CD4-positive, alpha-beta memory T cell (primary cell): ENCODE results near the gene TMEM196. TPM values are rescaled to one million over a fixed set of nuclear protein-coding genes. Genes with fewer than 3 reads are reported as not detected.

Source experiments
- CTCF ChIA-PET: fragments of 350-600 bp; sonication (Branson Sonifier 250); formaldehyde crosslinking; loops from one replicate; lab custom pipeline; 2021; ENCODE audit warnings: inconsistent platforms; ENCODE audit not compliant: partially characterized antibody; lab: Charles Lee
- POLR2A ChIA-PET: fragments of 350-600 bp; sonication (Branson Sonifier 250); formaldehyde crosslinking; loops from one replicate; lab custom pipeline; 2021; ENCODE audit not compliant: partially characterized antibody; lab: Charles Lee
- DNase-seq, 5 donors: peaks; one replicate each; pipeline versions ENCODE4 v3.0.0 to v3.0.0-alpha.2; 2020 to 2022; ENCODE audit warnings: mixed read lengths in 1 of 5
- H3K27ac ChIP-seq: one replicate; pipeline ENCODE4 v1.7.0; 2013; ENCODE audit warnings: low read depth, low read length
- H3K27me3 ChIP-seq: 2 replicates; pipeline ENCODE4 v1.7.0; 2013; ENCODE audit warnings: mild to moderate bottlenecking, low read length, moderate library complexity; ENCODE audit not compliant: insufficient read depth
- H3K36me3 ChIP-seq: 2 replicates; pipeline ENCODE4 v1.7.0; 2013; ENCODE audit warnings: mild to moderate bottlenecking, low read length, moderate library complexity; ENCODE audit not compliant: insufficient read depth
- H3K4me1 ChIP-seq: 2 replicates; pipeline ENCODE4 v1.7.0; 2013; ENCODE audit warnings: mild to moderate bottlenecking, low read length, moderate library complexity; ENCODE audit not compliant: insufficient read depth
- H3K4me3 ChIP-seq, 2 donors: one replicate each; pipeline ENCODE4 v1.7.0; 2013; ENCODE audit warnings: low read length in 2 of 2, mild to moderate bottlenecking in 1 of 2
- H3K9me3 ChIP-seq, 2 donors: one replicate each; pipeline ENCODE4 v1.7.0; 2013; ENCODE audit warnings: low read length in 2 of 2, control low read depth in 1 of 2; ENCODE audit not compliant: control insufficient read depth in 1 of 2
- H3K27ac Mint-ChIP-seq, 7 donors: one replicate each; pipeline ENCODE4 v1.8.0; 2020 to 2021; ENCODE audit warnings: mixed read lengths in 7 of 7, mild to moderate bottlenecking in 6 of 7, inconsistent platforms in 3 of 7, moderate library complexity in 3 of 7
- H3K27me3 Mint-ChIP-seq, 2 donors: one replicate each; pipeline ENCODE4 v1.8.0; 2020 to 2021; ENCODE audit warnings: mixed read lengths in 2 of 2
- H3K36me3 Mint-ChIP-seq, 2 donors: one replicate each; pipeline ENCODE4 v1.8.0; 2020 to 2021; ENCODE audit warnings: mixed read lengths in 2 of 2, inconsistent platforms in 1 of 2, mild to moderate bottlenecking in 1 of 2
- H3K4me1 Mint-ChIP-seq, 4 donors: one replicate each; pipeline ENCODE4 v1.8.0; 2020 to 2021; ENCODE audit warnings: mixed read lengths in 4 of 4, mild to moderate bottlenecking in 1 of 4
- H3K4me3 Mint-ChIP-seq, 8 donors: one replicate each; pipeline ENCODE4 v1.8.0; 2020 to 2021; ENCODE audit warnings: mixed read lengths in 8 of 8, mild to moderate bottlenecking in 7 of 8, moderate library complexity in 6 of 8, inconsistent platforms in 3 of 8
- H3K9me3 Mint-ChIP-seq, 8 donors: one replicate each; pipeline ENCODE4 v1.8.0; 2020 to 2021; ENCODE audit warnings: mixed read lengths in 8 of 8, mild to moderate bottlenecking in 5 of 8, inconsistent platforms in 3 of 8, moderate library complexity in 1 of 8
- intact Hi-C: fragments of 100-400 bp; cut with micrococcal nuclease; formaldehyde crosslinking; loops from one replicate; pipeline ENCODE4 v1.15.1; 2023
- microRNA-seq: library from miRNA; unstranded; fragments of <30 nt; microRNA quantifications from one replicate; pipeline ENCODE4 v1.2.0, GENCODE V29; 2021; ENCODE audit warnings: borderline replicate concordance, borderline number of aligned reads, borderline microRNAs expressed, mixed read lengths
- polyA plus RNA-seq, 2 donors: library from polyadenylated mRNA; unstranded; fragments of 300-500 nt; fragmentation: Illumina TruSeq; gene quantifications; one replicate each; pipeline ENCODE4 v1.2.3, GENCODE V29; 2021
- total RNA-seq, 2 experiments: library from RNA; stranded (reverse); gene quantifications; one replicate each; pipeline ENCODE4 v1.2.3, GENCODE V29; 2021

The TMEM196 gene
- total and polyA plus RNA-seq, 4 experiments from 2014 or later, result not detected

- Mint-ChIP-seq H3K4me3 (no peak overlapping the region), H3K27me3 (no peaks in the 10 kb centered on the region), H3K27ac (no peak overlapping the region), H3K36me3 (no peaks in the 10 kb centered on the region), H3K4me1 (no peaks in the 10 kb centered on the region), H3K9me3 (no peaks in the 10 kb centered on the region)
- DNase-seq, result no peak
- no peaks in the 10 kb centered on the region for H3K9me3 ChIP-seq
- no peaks in the 10 kb centered on the region for H3K27me3 ChIP-seq
- H3K27ac ChIP-seq, result no peak overlapping the region
- ChIA-PET POLR2A (no interaction called here), CTCF (no interaction called here)
- no peak overlapping the region for H3K4me3 ChIP-seq
- H3K4me1 ChIP-seq, result no peaks in the 10 kb centered on the region
- intact Hi-C loops, result no loop called here
- H3K36me3 ChIP-seq, result no peaks in the 10 kb centered on the region
Measured at GRCh38 chr7:19670806-19671205, 102.6 kb downstream of the TMEM196 start.

Small RNA genes lying within 50 kb of the gene (microRNA-seq; reads per million reads assigned to microRNA genes)
- gene MIR3146, result not detected

Other genes starting within 250 kb of the TMEM196 start
- gene POLR1F, start 64.6 kb downstream of the TMEM196 start, total RNA-seq, result 10 to 100 TPM; 11.9 to 12.4 TPM
- gene POLR1F, start 64.6 kb downstream of the TMEM196 start, polyA plus RNA-seq, result 10 to 100 TPM; 35.2 to 36.1 TPM